Muscle of leg (tissue), 11 donors: ENCODE measurements around the gene MT1E. TPM values are rescaled to one million over a fixed set of nuclear protein-coding genes. Genes with fewer than 3 reads are reported as not detected.
"Not testable (repeated sequence)": the region's sequence is repeated elsewhere in the genome, so short reads cannot be mapped to it uniquely, and the experiment has no call there.

Experiments used
- DNase-seq: peaks from one replicate; pipeline ENCODE4 v3.0.0; 2013
- H3K27ac ChIP-seq: one replicate; pipeline ENCODE4 v1.5.1; 2013; ENCODE audit warnings: mild to moderate bottlenecking, low read length, control low read depth
- H3K27me3 ChIP-seq: one replicate; pipeline ENCODE4 v1.6.1; 2013; ENCODE audit warnings: low read length; ENCODE audit not compliant: control insufficient read depth, insufficient read depth
- H3K36me3 ChIP-seq: one replicate; pipeline ENCODE4 v1.6.1; 2013; ENCODE audit warnings: low read length; ENCODE audit not compliant: control insufficient read depth, insufficient read depth
- H3K4me1 ChIP-seq: one replicate; pipeline ENCODE4 v1.6.1; 2013; ENCODE audit warnings: low read length; ENCODE audit not compliant: control insufficient read depth, insufficient read depth
- H3K4me3 ChIP-seq: one replicate; pipeline ENCODE4 v1.5.1; 2013; ENCODE audit warnings: low read length, control low read depth
- H3K9me3 ChIP-seq: replicated peaks from 2 replicates; pipeline ENCODE4 v1.6.1; 2013; ENCODE audit warnings: low read depth, low read length; ENCODE audit not compliant: control insufficient read depth
- WGBS: methylation state at CpG from one replicate; pipeline ENCODE4 v1.1.5; 2013; ENCODE audit warnings: missing lambda C conversion rate; ENCODE audit not compliant: insufficient coverage; 5-methylcytosine and 5-hydroxymethylcytosine counted together
- polyA plus RNA-seq, 8 donors: library from polyadenylated mRNA; unstranded; fragments of 120-200 nt; gene quantifications; one replicate each; pipeline versions ENCODE4 v1.2.1 to v1.2.3, GENCODE V29; 2013; ENCODE audit warnings: inconsistent platforms in 1 of 8, low replicate concordance in 1 of 8; ENCODE audit not compliant: insufficient read length in 8 of 8, insufficient read depth in 1 of 8
- total RNA-seq: library from RNA; stranded (reverse); fragments of 120-200 nt; gene quantifications from one replicate; pipeline ENCODE4 v1.2.4, GENCODE V29; 2013

Gene MT1E
- total and polyA plus RNA-seq, 9 donors = 7.4 to 29.0 (median 12.3) TPM

DNA sequence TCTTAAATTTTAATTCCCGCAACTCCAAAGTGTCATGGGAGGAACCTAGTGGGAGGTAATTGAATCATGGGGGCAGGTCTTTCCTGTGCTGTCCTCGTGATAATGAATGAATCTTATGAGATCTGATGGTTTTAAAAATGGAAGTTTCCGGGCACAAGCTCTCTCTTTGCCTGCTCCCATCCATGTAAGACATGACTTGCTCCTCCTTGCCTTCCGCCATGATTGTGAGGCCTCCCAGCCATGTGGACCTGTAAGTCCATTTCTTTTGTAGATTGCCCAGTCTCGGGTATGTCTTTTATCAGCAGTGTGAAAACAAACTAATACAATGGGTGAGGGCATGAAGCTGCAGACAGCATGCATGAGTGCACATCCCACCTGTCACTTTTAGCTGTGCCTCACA lies 2.4 kb upstream of the MT1E start:
- not testable (repeated sequence) for H3K36me3 ChIP-seq, DNase-seq, H3K4me3 ChIP-seq, H3K27ac ChIP-seq, H3K9me3 ChIP-seq
- 74% methylated on average over 3 of the region's 5 CpGs for WGBS
- Histone ChIP-seq H3K27me3 (peaks cover 21% of the 10 kb centered on the region), H3K4me1 (peaks cover 22% of the 10 kb centered on the region)

GRCh38 chr16:56623637-56624036 lies 1.9 kb upstream of the MT1E start:
- Histone ChIP-seq H3K4me1 (peaks cover 19% of the 10 kb centered on the region), H3K27me3 (peaks cover 22% of the 10 kb centered on the region), H3K36me3 (no peaks in the 10 kb centered on the region), H3K27ac (no peak overlapping the region), H3K4me3 (no peak overlapping the region), H3K9me3 (no peaks in the 10 kb centered on the region)
- WGBS = no CpG with 5 or more reads among the region's 2 CpGs
- DNase-seq = no peak

GRCh38 chr16:56625943-56626654 lies 518 bp downstream of the MT1E start:
- H3K27ac ChIP-seq = peak overlapping the region; percentile 77
- peaks cover 19% of the 10 kb centered on the region for H3K4me1 ChIP-seq
- 21% methylated on average over 12 of the region's 16 CpGs for WGBS
- H3K27me3 ChIP-seq = peaks cover 27% of the 10 kb centered on the region
- peak; percentile 77 for DNase-seq
- H3K9me3 ChIP-seq = no peaks in the 10 kb centered on the region
- H3K36me3 ChIP-seq = no peaks in the 10 kb centered on the region
- H3K4me3 ChIP-seq = peak overlapping the region; percentile 71

GRCh38 chr16:56626685-56627084 lies 1.1 kb downstream of the MT1E start:
- no peak overlapping the region for H3K27ac ChIP-seq
- WGBS = 58% methylated on average over 5 of the region's 7 CpGs
- peaks cover 20% of the 10 kb centered on the region for H3K4me1 ChIP-seq
- no peaks in the 10 kb centered on the region for H3K36me3 ChIP-seq
- peaks cover 32% of the 10 kb centered on the region for H3K27me3 ChIP-seq
- H3K9me3 ChIP-seq = no peaks in the 10 kb centered on the region
- DNase-seq = no peak
- H3K4me3 ChIP-seq = no peak overlapping the region

GRCh38 chr16:56628486-56629350 lies 3.1 kb downstream of the MT1E start:
- Histone ChIP-seq H3K36me3 (no peaks in the 10 kb centered on the region), H3K27ac (no peak overlapping the region), H3K9me3 (no peaks in the 10 kb centered on the region), H3K4me3 (no peak overlapping the region), H3K4me1 (peaks cover 32% of the 10 kb centered on the region), H3K27me3 (peaks cover 52% of the 10 kb centered on the region)
- no peak for DNase-seq
- WGBS = 39% methylated on average over 4 of the region's 9 CpGs

DNA sequence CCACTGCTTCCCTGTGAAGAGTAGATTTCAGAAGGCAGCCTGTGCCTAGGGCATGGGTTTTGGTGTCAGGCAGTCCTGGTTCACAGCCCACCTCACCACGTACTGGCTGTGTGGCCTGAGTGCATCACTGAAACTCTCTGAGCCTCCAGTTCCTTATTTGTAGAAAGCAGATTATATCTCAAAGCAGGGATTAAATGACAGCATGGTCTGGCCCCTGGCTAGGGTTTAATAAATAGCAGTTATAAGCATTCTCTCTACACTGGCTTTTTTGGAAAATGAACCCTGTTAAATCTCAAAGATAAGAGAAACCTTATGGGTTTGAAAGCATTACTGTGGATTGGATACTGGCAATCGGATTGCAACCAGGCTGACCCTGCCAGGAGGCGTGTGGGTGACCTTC lies 4.0 kb downstream of the MT1E start:
- H3K36me3 ChIP-seq = no peaks in the 10 kb centered on the region
- no peak for DNase-seq
- no peaks in the 10 kb centered on the region for H3K9me3 ChIP-seq
- 88% methylated on average over 3 of the region's 3 CpGs for WGBS
- no peak overlapping the region for H3K4me3 ChIP-seq
- H3K27me3 ChIP-seq = peaks cover 58% of the 10 kb centered on the region
- peaks cover 32% of the 10 kb centered on the region for H3K4me1 ChIP-seq
- no peak overlapping the region for H3K27ac ChIP-seq

- H3K36me3 ChIP-seq = no peaks in the 10 kb centered on the region
- no peaks in the 10 kb centered on the region for H3K9me3 ChIP-seq
- no peak for DNase-seq
- no peak overlapping the region for H3K4me3 ChIP-seq
- peaks cover 60% of the 10 kb centered on the region for H3K27me3 ChIP-seq
- peaks cover 30% of the 10 kb centered on the region for H3K4me1 ChIP-seq
- no peak overlapping the region for H3K27ac ChIP-seq
- 60% methylated on average over 1 of the region's 3 CpGs for WGBS
Measured at GRCh38 chr16:56630134-56630533, 4.6 kb downstream of the MT1E start.

GRCh38 chr16:56631197-56631596 lies 5.6 kb downstream of the MT1E start:
- Histone ChIP-seq H3K9me3 (no peaks in the 10 kb centered on the region), H3K4me1 (peaks cover 23% of the 10 kb centered on the region), H3K4me3 (no peak overlapping the region), H3K27me3 (peaks cover 61% of the 10 kb centered on the region), H3K36me3 (no peaks in the 10 kb centered on the region), H3K27ac (no peak overlapping the region)
- 90% methylated on average over 6 of the region's 10 CpGs for WGBS
- DNase-seq = no peak

GRCh38 chr16:56631832-56632155 lies 6.2 kb downstream of the MT1E start:
- Histone ChIP-seq H3K9me3 (no peaks in the 10 kb centered on the region), H3K4me1 (peaks cover 17% of the 10 kb centered on the region), H3K4me3 (peak overlapping the region; percentile 43), H3K36me3 (no peaks in the 10 kb centered on the region), H3K27ac (peak overlapping the region; percentile 2), H3K27me3 (peaks cover 63% of the 10 kb centered on the region)
- DNase-seq = no peak
- 11% methylated on average over 3 of the region's 14 CpGs for WGBS

- Histone ChIP-seq H3K4me3 (peak within 1 kb of the TSS; percentile 43), H3K9me3 (no peaks in the 10 kb centered on the region), H3K27ac (peak within 1 kb of the TSS; percentile 2), H3K4me1 (peaks cover 17% of the 10 kb centered on the region), H3K36me3 (no peaks in the 10 kb centered on the region), H3K27me3 (peaks cover 68% of the 10 kb centered on the region)
- DNase-seq = peak; percentile 67
- WGBS = under 1% methylated on average over 50 of the region's 61 CpGs
Measured at GRCh38 chr16:56632156-56632847, 6.7 kb downstream of the MT1E start, which contains the start of gene MT1M. TSS of gene MT1M (plus strand) at chr16:56632659. CDS start at chr16:56632732, 73 bp downstream.
